Keratinocyte (primary cell): Measurements from ENCODE around the gene STEAP1B. TPM values are rescaled to one million over a fixed set of nuclear protein-coding genes. Genes with fewer than 3 reads are reported as not detected.

Experiments
- DNase-seq: peaks from one replicate; pipeline ENCODE4 v3.0.0-alpha.2; 2011; ENCODE audit warnings: low read depth, missing footprints, low spot score
- FAIRE-seq: peaks from 2 replicates; lab custom pipeline; 2011; peaks lifted over from hg19 to GRCh38; lab: Jason Lieb, UNC
- H2AFZ ChIP-seq: 2 replicates; pipeline ENCODE4 v1.6.0; 2012; ENCODE audit warnings: low read length, control low read depth, inconsistent platforms; ENCODE audit not compliant: control insufficient read depth
- H3K27ac ChIP-seq: 2 replicates; pipeline ENCODE4 v1.5.1; 2011; ENCODE audit warnings: low read length; ENCODE audit not compliant: control insufficient read depth, insufficient read depth
- H3K27me3 ChIP-seq: 3 replicates; pipeline ENCODE4 v1.6.0; 2011; ENCODE audit warnings: low read length; ENCODE audit not compliant: control insufficient read depth, insufficient read depth; ENCODE audit errors: extremely low read depth
- H3K36me3 ChIP-seq, 2 experiments: 2 replicates in 1 of 2; 3 replicates in 1 of 2; pipeline ENCODE4 v1.5.1; 2011; ENCODE audit warnings: low read length in 2 of 2, mild to moderate bottlenecking in 1 of 2; ENCODE audit not compliant: control insufficient read depth in 2 of 2, insufficient read depth in 2 of 2; ENCODE audit errors: extremely low read depth in 1 of 2
- H3K4me1 ChIP-seq: 3 replicates; pipeline ENCODE4 v1.5.1; 2011; ENCODE audit warnings: low read length; ENCODE audit not compliant: control insufficient read depth, insufficient read depth; ENCODE audit errors: extremely low read depth
- H3K4me2 ChIP-seq: 3 replicates; pipeline ENCODE4 v1.6.0; 2011; ENCODE audit warnings: low read depth, low read length; ENCODE audit not compliant: control insufficient read depth, insufficient read depth; ENCODE audit errors: extremely low read depth
- H3K4me3 ChIP-seq, 3 experiments: fragments of 200-600 bp in 1 of 3; sonication (generic) in 1 of 3; 2 replicates in 2 of 3; 3 replicates in 1 of 3; pipeline ENCODE4 v1.5.1; 2011 to 2016; ENCODE audit warnings: low read length in 3 of 3, mild to moderate bottlenecking in 3 of 3, control low read depth in 2 of 3, inconsistent platforms in 1 of 3, low read depth in 1 of 3, mixed read lengths in 1 of 3, mixed run types in 1 of 3, moderate library complexity in 1 of 3; ENCODE audit not compliant: control insufficient read depth in 2 of 3, insufficient read depth in 2 of 3; ENCODE audit errors: extremely low read depth in 1 of 3
- H3K79me2 ChIP-seq: 2 replicates; pipeline ENCODE4 v1.6.0; 2012; ENCODE audit warnings: low read length; ENCODE audit not compliant: control insufficient read depth, insufficient read depth
- H3K9ac ChIP-seq: 3 replicates; pipeline ENCODE4 v1.6.0; 2011; ENCODE audit warnings: low read length; ENCODE audit not compliant: control insufficient read depth, insufficient read depth; ENCODE audit errors: extremely low read depth
- H3K9me1 ChIP-seq: 3 replicates; pipeline ENCODE4 v1.6.0; 2011; ENCODE audit warnings: low read length; ENCODE audit not compliant: control insufficient read depth, insufficient read depth; ENCODE audit errors: extremely low read depth
- H3K9me3 ChIP-seq: 2 replicates; pipeline ENCODE4 v1.5.1; 2012; ENCODE audit warnings: low read depth, low read length; ENCODE audit not compliant: control insufficient read depth
- H4K20me1 ChIP-seq: 3 replicates; pipeline ENCODE4 v1.6.0; 2011; ENCODE audit warnings: low read length; ENCODE audit not compliant: control insufficient read depth, insufficient read depth; ENCODE audit errors: extremely low read depth
- EZH2 ChIP-seq: IDR thresholded peaks from one replicate; pipeline ENCODE4 v1.6.1; 2012; ENCODE audit warnings: inconsistent platforms, mild to moderate bottlenecking, low read length, moderate library complexity
- dilution Hi-C: fragments of 300-500 bp; cut with MboI; formaldehyde crosslinking; loops from one replicate; pipeline ENCODE4 v1.7.0; 2020; ENCODE audit warnings: low sequenced_read_pairs; ENCODE audit not compliant: extremely low pct_ligation_motif_present
- polyA plus RNA-seq, 5 experiments: library from polyadenylated mRNA; depleted of rRNA in 3 of 5; stranded (reverse) in 3 of 5; stranded (forward) in 1 of 5; unstranded in 1 of 5; fragments of >200 nt; gene quantifications; 1 replicate in 1 of 5; 2 replicates in 3 of 5; 3 replicates in 1 of 5; pipeline versions ENCODE4 v1.2.1 to v1.2.3, GENCODE V29; 2011 to 2012; ENCODE audit warnings: missing spikeins in 2 of 5, low read depth in 1 of 5, low replicate concordance in 1 of 5
- TF ChIP-seq, protein P1 (sequence below), 3 experiments: IDR thresholded peaks in 1 of 3; conservative IDR thresholded peaks in 1 of 3; optimal IDR thresholded peaks in 1 of 3; 2 replicates in 2 of 3; 3 replicates in 1 of 3; pipeline versions ENCODE3 to v1.5.1; 2011; ENCODE audit warnings: low read length in 3 of 3, mild to moderate bottlenecking in 3 of 3, moderate library complexity in 2 of 3, control low read depth in 1 of 3, inconsistent platforms in 1 of 3; ENCODE audit not compliant: insufficient read depth in 2 of 3; ENCODE audit errors: extremely low read depth in 1 of 3

Gene STEAP1B
- polyA plus RNA-seq, 1 donor (not counting 4 experiments of a cell fraction or from before 2014, with no cell fraction given), result 18.9 TPM

DNA sequence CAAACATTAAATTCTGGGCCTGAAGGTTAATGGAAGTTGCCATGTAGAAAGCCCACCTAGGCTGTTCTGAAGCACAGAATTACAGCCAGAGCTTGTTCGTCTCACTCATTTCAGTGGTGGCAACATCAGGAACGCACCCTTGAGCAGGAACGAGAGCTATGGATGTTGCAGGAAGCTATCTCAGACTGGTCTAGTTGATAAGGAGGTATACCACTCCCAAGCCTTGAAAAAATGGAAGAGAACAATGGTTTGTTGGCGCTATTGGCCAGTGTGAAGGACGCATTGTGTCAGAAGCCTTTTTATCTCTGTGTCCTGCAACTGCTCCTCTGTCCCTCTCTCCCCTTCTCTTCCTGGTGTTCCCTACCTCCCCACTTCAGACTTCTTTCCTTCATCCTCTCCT, 82.1 kb downstream of the STEAP1B start:
- H3K36me3 ChIP-seq, result no peaks in the 10 kb centered on the region
- H3K79me2 ChIP-seq, result no peaks in the 10 kb centered on the region
- H3K9me1 ChIP-seq, result no peaks in the 10 kb centered on the region
- H3K9ac ChIP-seq, result no peak overlapping the region
- H3K27me3 ChIP-seq, result no peaks in the 10 kb centered on the region
- FAIRE-seq (no peak), DNase-seq (no peak)
- no peak overlapping the region for H3K4me2 ChIP-seq
- H3K9me3 ChIP-seq, result no peaks in the 10 kb centered on the region
- H3K4me1 ChIP-seq, result no peaks in the 10 kb centered on the region
- dilution Hi-C loops, result no loop called here
- no peak overlapping the region for H3K27ac ChIP-seq
- no peak overlapping the region for H2AFZ ChIP-seq
- no peak for TF ChIP-seq EZH2
- TF ChIP-seq, protein P1, sequence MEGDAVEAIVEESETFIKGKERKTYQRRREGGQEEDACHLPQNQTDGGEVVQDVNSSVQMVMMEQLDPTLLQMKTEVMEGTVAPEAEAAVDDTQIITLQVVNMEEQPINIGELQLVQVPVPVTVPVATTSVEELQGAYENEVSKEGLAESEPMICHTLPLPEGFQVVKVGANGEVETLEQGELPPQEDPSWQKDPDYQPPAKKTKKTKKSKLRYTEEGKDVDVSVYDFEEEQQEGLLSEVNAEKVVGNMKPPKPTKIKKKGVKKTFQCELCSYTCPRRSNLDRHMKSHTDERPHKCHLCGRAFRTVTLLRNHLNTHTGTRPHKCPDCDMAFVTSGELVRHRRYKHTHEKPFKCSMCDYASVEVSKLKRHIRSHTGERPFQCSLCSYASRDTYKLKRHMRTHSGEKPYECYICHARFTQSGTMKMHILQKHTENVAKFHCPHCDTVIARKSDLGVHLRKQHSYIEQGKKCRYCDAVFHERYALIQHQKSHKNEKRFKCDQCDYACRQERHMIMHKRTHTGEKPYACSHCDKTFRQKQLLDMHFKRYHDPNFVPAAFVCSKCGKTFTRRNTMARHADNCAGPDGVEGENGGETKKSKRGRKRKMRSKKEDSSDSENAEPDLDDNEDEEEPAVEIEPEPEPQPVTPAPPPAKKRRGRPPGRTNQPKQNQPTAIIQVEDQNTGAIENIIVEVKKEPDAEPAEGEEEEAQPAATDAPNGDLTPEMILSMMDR (optimal IDR thresholded peaks at IDR 0.05 in 1 of 3, IDR thresholded peaks at IDR 0.05 in 1 of 3, conservative IDR thresholded peaks at IDR 0.05 in 1 of 3; ENCODE audit: extremely low read depth in 1 of 3, insufficient read depth in 2 of 3, low read length in 3 of 3), result no peak
- no peak overlapping the region for H3K4me3 ChIP-seq
- no peaks in the 10 kb centered on the region for H4K20me1 ChIP-seq

DNA sequence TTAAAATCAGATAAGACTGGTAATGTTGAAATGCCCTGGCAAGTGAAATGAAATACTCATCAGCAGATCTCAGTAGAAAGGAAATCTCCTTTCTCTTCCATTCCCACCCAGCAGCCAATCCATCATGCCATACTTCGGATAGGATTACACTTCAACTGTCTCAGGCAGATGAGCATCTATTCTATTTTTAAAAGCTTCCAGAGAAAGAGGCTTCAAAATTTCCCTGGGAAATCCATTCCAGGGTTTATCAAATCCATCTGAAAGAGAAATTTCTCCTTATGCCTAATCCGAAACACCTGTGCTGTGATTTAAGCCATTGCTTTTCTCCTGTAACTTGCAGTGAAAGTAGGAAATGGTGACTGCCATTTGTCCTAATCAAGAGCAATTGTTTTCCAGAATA, 82.6 kb downstream of the STEAP1B start:
- no peaks in the 10 kb centered on the region for H3K36me3 ChIP-seq
- FAIRE-seq (no peak), DNase-seq (no peak)
- no peaks in the 10 kb centered on the region for H3K9me1 ChIP-seq
- no peaks in the 10 kb centered on the region for H3K79me2 ChIP-seq
- H3K4me2 ChIP-seq, result no peak overlapping the region
- no peaks in the 10 kb centered on the region for H3K9me3 ChIP-seq
- dilution Hi-C loops, result no loop called here
- no peak overlapping the region for H3K4me3 ChIP-seq
- no peaks in the 10 kb centered on the region for H3K27me3 ChIP-seq
- no peaks in the 10 kb centered on the region for H3K4me1 ChIP-seq
- no peak overlapping the region for H3K27ac ChIP-seq
- no peak overlapping the region for H2AFZ ChIP-seq
- no peak for TF ChIP-seq EZH2
- TF ChIP-seq, protein P1 (optimal IDR thresholded peaks at IDR 0.05 in 1 of 3, IDR thresholded peaks at IDR 0.05 in 1 of 3, conservative IDR thresholded peaks at IDR 0.05 in 1 of 3; ENCODE audit: extremely low read depth in 1 of 3, insufficient read depth in 2 of 3, low read length in 3 of 3), result no peak
- H3K9ac ChIP-seq, result no peak overlapping the region
- H4K20me1 ChIP-seq, result no peaks in the 10 kb centered on the region
